Measurements from ENCODE around the gene TMEM141. TPM values are rescaled to one million over a fixed set of nuclear protein-coding genes. Genes with fewer than 3 reads are reported as not detected.

TMEM141 gene
- polyA plus RNA-seq, 1 donor from 2014 or later, result 30.1 TPM

GRCh38 chr9:136773386-136774044, 17.6 kb upstream of the TMEM141 start:
- H3F3A ChIP-seq (ENCODE audit: insufficient read depth, low read length, poor library complexity, severe bottlenecking), result no peaks in the 10 kb centered on the region
- no peaks in the 10 kb centered on the region for H4K20me1 ChIP-seq (ENCODE audit: insufficient read depth)
- H3K27me3 ChIP-seq (ENCODE audit: insufficient read depth, low read depth, low read length), result no peaks in the 10 kb centered on the region
- H3K36me3 ChIP-seq (ENCODE audit: insufficient read depth, low read length), result no peaks in the 10 kb centered on the region
- no peak overlapping the region for H3K4me3 ChIP-seq (ENCODE audit: low read length)
- TF ChIP-seq EP300 (conservative IDR thresholded peaks at IDR 0.05; ENCODE audit: poor library complexity, severe bottlenecking) (no peak), RAD21 (conservative IDR thresholded peaks at IDR 0.05) (no peak), MXI1 (conservative IDR thresholded peaks at IDR 0.05; ENCODE audit: poor library complexity, severe bottlenecking) (no peak), REST (IDR thresholded peaks at IDR 0.05; ENCODE audit: borderline replicate concordance) (no peak), EZH2 (IDR thresholded peaks at IDR 0.05; ENCODE audit: borderline replicate concordance, insufficient read depth, low read length, poor library complexity, severe bottlenecking) (no peak), TAF1 (IDR thresholded peaks at IDR 0.05; ENCODE audit: low read depth) (no peak), CTCF (IDR thresholded peaks at IDR 0.05; ENCODE audit: poor library complexity, severe bottlenecking) (no peak), POLR2AphosphoS5 (IDR thresholded peaks at IDR 0.05) (no peak), SMC3 (conservative IDR thresholded peaks at IDR 0.05; ENCODE audit: poor library complexity) (no peak)
- H3K4me2 ChIP-seq (ENCODE audit: low read length), result no peak overlapping the region
- no peak overlapping the region for H3K9ac ChIP-seq (ENCODE audit: low read length)
- no peak overlapping the region for H2AFZ ChIP-seq (ENCODE audit: low read depth, low read length)
- no peaks in the 10 kb centered on the region for H3K9me2 ChIP-seq (ENCODE audit: insufficient read depth, low read length)
- H3K9me3 ChIP-seq (ENCODE audit: low read length), result no peaks in the 10 kb centered on the region
- H3K27ac ChIP-seq (ENCODE audit: low read length), result no peak overlapping the region
- no peaks in the 10 kb centered on the region for H3K79me2 ChIP-seq (replicated peaks; ENCODE audit: insufficient read depth, low read length)

GRCh38 chr9:136774416-136775045, 16.6 kb upstream of the TMEM141 start:
- Histone ChIP-seq H4K20me1 (ENCODE audit: insufficient read depth) (no peaks in the 10 kb centered on the region), H3F3A (ENCODE audit: insufficient read depth, low read length, poor library complexity, severe bottlenecking) (no peaks in the 10 kb centered on the region), H3K4me2 (ENCODE audit: low read length) (no peak overlapping the region), H3K36me3 (ENCODE audit: insufficient read depth, low read length) (no peaks in the 10 kb centered on the region), H3K9ac (ENCODE audit: low read length) (no peak overlapping the region), H3K4me3 (ENCODE audit: low read length) (no peak overlapping the region), H3K27ac (ENCODE audit: low read length) (no peak overlapping the region), H3K9me2 (ENCODE audit: insufficient read depth, low read length) (no peaks in the 10 kb centered on the region), H3K79me2 (replicated peaks; ENCODE audit: insufficient read depth, low read length) (no peaks in the 10 kb centered on the region), H2AFZ (ENCODE audit: low read depth, low read length) (no peak overlapping the region), H3K9me3 (ENCODE audit: low read length) (no peaks in the 10 kb centered on the region), H3K27me3 (ENCODE audit: insufficient read depth, low read depth, low read length) (no peaks in the 10 kb centered on the region)
- TF ChIP-seq EP300 (conservative IDR thresholded peaks at IDR 0.05; ENCODE audit: poor library complexity, severe bottlenecking), result no peak
- TF ChIP-seq CTCF (IDR thresholded peaks at IDR 0.05; ENCODE audit: poor library complexity, severe bottlenecking), result no peak
- no peak for TF ChIP-seq POLR2AphosphoS5 (IDR thresholded peaks at IDR 0.05)
- TF ChIP-seq REST (IDR thresholded peaks at IDR 0.05; ENCODE audit: borderline replicate concordance), result no peak
- TF ChIP-seq EZH2 (IDR thresholded peaks at IDR 0.05; ENCODE audit: borderline replicate concordance, insufficient read depth, low read length, poor library complexity, severe bottlenecking), result no peak
- no peak for TF ChIP-seq RAD21 (conservative IDR thresholded peaks at IDR 0.05)
- no peak for TF ChIP-seq TAF1 (IDR thresholded peaks at IDR 0.05; ENCODE audit: low read depth)
- TF ChIP-seq SMC3 (conservative IDR thresholded peaks at IDR 0.05; ENCODE audit: poor library complexity), result no peak
- no peak for TF ChIP-seq MXI1 (conservative IDR thresholded peaks at IDR 0.05; ENCODE audit: poor library complexity, severe bottlenecking)
